ENCODE results near the gene SH3RF3.

DNA sequence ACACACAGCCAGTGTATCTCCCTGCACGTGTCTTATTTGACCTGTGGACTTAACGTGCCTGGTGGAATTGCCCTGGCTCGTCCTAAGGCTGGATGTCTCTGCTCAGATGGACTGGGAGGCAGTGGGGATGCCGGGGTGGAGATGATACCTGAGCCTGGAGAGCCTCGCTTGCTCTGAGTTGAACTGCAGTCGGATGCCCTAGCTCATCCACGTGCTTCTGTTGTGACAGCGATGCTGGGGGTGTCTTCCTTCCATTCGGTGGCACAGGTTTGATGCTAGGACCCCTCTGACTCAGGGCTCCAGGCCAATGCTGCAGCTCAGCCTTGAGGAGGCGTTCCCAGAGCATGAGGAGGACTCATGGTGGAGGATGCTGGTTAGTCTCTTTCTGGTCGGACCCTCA lies 117.6 kb downstream of the SH3RF3 start:
- TF ChIP-seq, protein P1, sequence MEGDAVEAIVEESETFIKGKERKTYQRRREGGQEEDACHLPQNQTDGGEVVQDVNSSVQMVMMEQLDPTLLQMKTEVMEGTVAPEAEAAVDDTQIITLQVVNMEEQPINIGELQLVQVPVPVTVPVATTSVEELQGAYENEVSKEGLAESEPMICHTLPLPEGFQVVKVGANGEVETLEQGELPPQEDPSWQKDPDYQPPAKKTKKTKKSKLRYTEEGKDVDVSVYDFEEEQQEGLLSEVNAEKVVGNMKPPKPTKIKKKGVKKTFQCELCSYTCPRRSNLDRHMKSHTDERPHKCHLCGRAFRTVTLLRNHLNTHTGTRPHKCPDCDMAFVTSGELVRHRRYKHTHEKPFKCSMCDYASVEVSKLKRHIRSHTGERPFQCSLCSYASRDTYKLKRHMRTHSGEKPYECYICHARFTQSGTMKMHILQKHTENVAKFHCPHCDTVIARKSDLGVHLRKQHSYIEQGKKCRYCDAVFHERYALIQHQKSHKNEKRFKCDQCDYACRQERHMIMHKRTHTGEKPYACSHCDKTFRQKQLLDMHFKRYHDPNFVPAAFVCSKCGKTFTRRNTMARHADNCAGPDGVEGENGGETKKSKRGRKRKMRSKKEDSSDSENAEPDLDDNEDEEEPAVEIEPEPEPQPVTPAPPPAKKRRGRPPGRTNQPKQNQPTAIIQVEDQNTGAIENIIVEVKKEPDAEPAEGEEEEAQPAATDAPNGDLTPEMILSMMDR (IDR thresholded peaks at IDR 0.05) = no peak
- TF ChIP-seq POLR2A (IDR thresholded peaks at IDR 0.05) (no peak), POLR2AphosphoS5 (IDR thresholded peaks at IDR 0.05) (no peak)

Data from breast epithelium (tissue), 3 donors.